ENCODE data around the gene GFER. TPM values are rescaled to one million over a fixed set of nuclear protein-coding genes. Genes with fewer than 3 reads are reported as not detected.

The GFER gene
- total and polyA plus RNA-seq, 4 donors, result 7.4 to 63.5 (median 25.6) TPM

DNA sequence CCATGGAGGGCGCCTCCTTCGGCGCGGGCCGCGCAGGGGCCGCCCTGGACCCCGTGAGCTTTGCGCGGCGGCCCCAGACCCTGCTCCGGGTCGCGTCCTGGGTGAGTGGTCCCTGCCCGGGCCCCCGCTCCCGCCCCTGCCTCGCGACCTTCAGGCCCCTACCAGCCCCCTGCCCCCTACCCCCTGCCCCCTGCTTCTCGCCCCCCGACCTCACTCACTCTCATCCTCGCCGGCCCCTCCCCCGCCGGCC lies 6.0 kb downstream of the GFER start:
- no peak overlapping the region for H3K9ac ChIP-seq (ENCODE audit: insufficient read depth in 1 of 2, low read length in 2 of 2)
- no peak overlapping the region for H3K27ac ChIP-seq (ENCODE audit: low read depth in 1 of 2, low read length in 1 of 2)
- TF ChIP-seq, protein P1, sequence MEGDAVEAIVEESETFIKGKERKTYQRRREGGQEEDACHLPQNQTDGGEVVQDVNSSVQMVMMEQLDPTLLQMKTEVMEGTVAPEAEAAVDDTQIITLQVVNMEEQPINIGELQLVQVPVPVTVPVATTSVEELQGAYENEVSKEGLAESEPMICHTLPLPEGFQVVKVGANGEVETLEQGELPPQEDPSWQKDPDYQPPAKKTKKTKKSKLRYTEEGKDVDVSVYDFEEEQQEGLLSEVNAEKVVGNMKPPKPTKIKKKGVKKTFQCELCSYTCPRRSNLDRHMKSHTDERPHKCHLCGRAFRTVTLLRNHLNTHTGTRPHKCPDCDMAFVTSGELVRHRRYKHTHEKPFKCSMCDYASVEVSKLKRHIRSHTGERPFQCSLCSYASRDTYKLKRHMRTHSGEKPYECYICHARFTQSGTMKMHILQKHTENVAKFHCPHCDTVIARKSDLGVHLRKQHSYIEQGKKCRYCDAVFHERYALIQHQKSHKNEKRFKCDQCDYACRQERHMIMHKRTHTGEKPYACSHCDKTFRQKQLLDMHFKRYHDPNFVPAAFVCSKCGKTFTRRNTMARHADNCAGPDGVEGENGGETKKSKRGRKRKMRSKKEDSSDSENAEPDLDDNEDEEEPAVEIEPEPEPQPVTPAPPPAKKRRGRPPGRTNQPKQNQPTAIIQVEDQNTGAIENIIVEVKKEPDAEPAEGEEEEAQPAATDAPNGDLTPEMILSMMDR (IDR thresholded peaks at IDR 0.05; ENCODE audit: control extremely low read depth, extremely low read depth), result no peak
- no peak for DNase-seq
- no peaks in the 10 kb centered on the region for H3K9me3 ChIP-seq (ENCODE audit: control insufficient read depth in 4 of 4, insufficient read depth in 3 of 4, low read length in 3 of 4)
- peaks cover 3 to 14% (median 7%) of the 10 kb centered on the region in 5 donors for H3K4me1 ChIP-seq (ENCODE audit: control insufficient read depth in 5 of 5, insufficient read depth in 5 of 5, low read length in 5 of 5)
- H3K36me3 ChIP-seq (ENCODE audit: control insufficient read depth in 4 of 4, insufficient read depth in 4 of 4, low read length in 4 of 4), result peaks cover 0 to 15% (median 11%) of the 10 kb centered on the region in 4 donors
- no peak for ATAC-seq (ENCODE audit: insufficient read depth, low FRiP score)
- 1% methylated on average over 25 of the region's 25 CpGs; no CpG with 5 or more reads in 1 of the 2 donors for WGBS, 2 donors
- H3K4me3 ChIP-seq, result no peak overlapping the region
- peaks cover 0 to 30% (median 27%) of the 10 kb centered on the region in 3 donors for H3K27me3 ChIP-seq (ENCODE audit: control insufficient read depth in 3 of 3, insufficient read depth in 3 of 3, low read length in 2 of 3)

DNA sequence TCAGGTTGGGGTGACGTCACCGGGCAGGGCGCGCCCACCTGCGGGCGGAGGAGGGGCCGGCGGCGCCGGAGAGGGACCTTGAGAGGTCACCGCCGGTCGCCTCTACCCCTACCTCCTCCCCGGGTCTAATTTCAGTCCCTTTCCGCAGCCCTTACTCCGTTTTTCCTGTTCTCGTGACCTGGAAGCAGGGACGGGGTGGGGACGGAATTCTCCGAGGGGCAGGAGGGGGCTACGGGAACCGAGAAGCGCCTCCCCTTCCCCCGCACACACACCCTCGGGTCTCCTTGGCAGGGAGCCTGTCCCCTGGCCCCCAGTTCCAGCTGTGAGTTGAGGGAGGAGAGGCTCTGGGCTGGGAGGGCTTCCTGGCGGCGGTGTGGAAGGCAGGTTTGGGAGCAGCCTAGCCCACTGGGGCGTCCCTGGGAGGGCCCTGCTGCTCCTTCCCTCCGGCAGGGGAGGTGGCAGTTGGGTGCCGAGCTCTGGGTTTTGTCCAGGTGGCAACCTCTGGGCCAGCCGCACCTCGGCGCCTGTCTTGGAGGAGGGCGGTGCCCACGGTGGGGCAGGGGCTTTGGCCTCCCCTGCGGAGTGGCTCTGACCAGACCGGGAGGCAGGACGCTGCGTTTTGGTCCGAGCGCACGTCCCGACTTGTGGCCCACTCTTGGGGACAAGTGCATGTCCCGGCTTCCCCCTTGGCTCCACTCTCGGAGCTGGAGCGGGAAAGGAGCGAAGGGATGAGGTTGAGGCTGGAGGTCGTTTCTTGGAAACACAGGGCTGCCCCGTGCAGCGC lies 6.5 kb downstream of the GFER start:
- TF ChIP-seq, protein P1 (IDR thresholded peaks at IDR 0.05; ENCODE audit: control extremely low read depth, extremely low read depth), result no peak
- Histone ChIP-seq H3K9me3 (ENCODE audit: control insufficient read depth in 4 of 4, insufficient read depth in 3 of 4, low read length in 3 of 4) (no peaks in the 10 kb centered on the region), H3K27me3 (ENCODE audit: control insufficient read depth in 3 of 3, insufficient read depth in 3 of 3, low read length in 2 of 3) (peaks cover 0 to 30% (median 27%) of the 10 kb centered on the region in 3 donors), H3K9ac (ENCODE audit: insufficient read depth in 1 of 2, low read length in 2 of 2) (no peak overlapping the region), H3K4me3 (no peak overlapping the region), H3K27ac (ENCODE audit: low read depth in 1 of 2, low read length in 1 of 2) (no peak overlapping the region), H3K4me1 (ENCODE audit: control insufficient read depth in 5 of 5, insufficient read depth in 5 of 5, low read length in 5 of 5) (peaks cover 0 to 9% (median 6%) of the 10 kb centered on the region in 5 donors), H3K36me3 (ENCODE audit: control insufficient read depth in 4 of 4, insufficient read depth in 4 of 4, low read length in 4 of 4) (peaks cover 0 to 15% (median 12%) of the 10 kb centered on the region in 4 donors)
- no peak for ATAC-seq (ENCODE audit: insufficient read depth, low FRiP score)
- DNase-seq, result no peak
- 3% methylated on average over 38 to 50 of the region's 50 CpGs for WGBS, 2 donors

DNA sequence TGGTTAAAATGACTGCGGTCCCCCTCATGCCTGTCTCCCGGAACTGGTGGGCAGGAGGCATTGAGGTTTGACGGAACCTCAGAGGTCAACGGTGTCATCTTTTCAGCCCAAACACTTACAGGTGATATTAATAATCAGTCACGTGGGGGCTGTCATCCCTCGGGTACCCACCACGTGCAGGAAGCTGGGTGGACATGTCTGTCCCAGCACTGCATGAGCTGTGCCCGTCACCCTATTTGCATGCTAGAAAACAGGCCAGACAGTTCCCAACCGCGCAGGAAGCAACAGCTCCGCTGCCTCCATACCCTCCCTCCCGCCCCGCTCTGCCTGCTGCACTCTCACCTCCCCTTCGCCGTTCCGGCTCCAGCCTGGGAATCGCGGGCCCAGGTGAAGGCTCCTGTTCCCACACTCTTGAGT lies 7.2 kb downstream of the GFER start:
- 2 to 5% methylated on average over 18 of the region's 18 CpGs for WGBS, 2 donors
- peaks cover 0 to 30% (median 27%) of the 10 kb centered on the region in 3 donors for H3K27me3 ChIP-seq (ENCODE audit: control insufficient read depth in 3 of 3, insufficient read depth in 3 of 3, low read length in 2 of 3)
- H3K27ac ChIP-seq (ENCODE audit: low read depth in 1 of 2, low read length in 1 of 2), result no peak overlapping the region
- peaks cover 0 to 7% (median 6%) of the 10 kb centered on the region in 5 donors for H3K4me1 ChIP-seq (ENCODE audit: control insufficient read depth in 5 of 5, insufficient read depth in 5 of 5, low read length in 5 of 5)
- DNase-seq (no peak), ATAC-seq (ENCODE audit: insufficient read depth, low FRiP score) (no peak)
- no peak overlapping the region for H3K4me3 ChIP-seq
- peaks cover 0 to 10% (median 7%) of the 10 kb centered on the region in 4 donors for H3K36me3 ChIP-seq (ENCODE audit: control insufficient read depth in 4 of 4, insufficient read depth in 4 of 4, low read length in 4 of 4)
- TF ChIP-seq, protein P1 (IDR thresholded peaks at IDR 0.05; ENCODE audit: control extremely low read depth, extremely low read depth), result no peak
- H3K9me3 ChIP-seq (ENCODE audit: control insufficient read depth in 4 of 4, insufficient read depth in 3 of 4, low read length in 3 of 4), result no peaks in the 10 kb centered on the region
- no peak overlapping the region for H3K9ac ChIP-seq (ENCODE audit: insufficient read depth in 1 of 2, low read length in 2 of 2)
